Measurements from ENCODE around the gene PLA2G2C.

PLA2G2C gene

DNA sequence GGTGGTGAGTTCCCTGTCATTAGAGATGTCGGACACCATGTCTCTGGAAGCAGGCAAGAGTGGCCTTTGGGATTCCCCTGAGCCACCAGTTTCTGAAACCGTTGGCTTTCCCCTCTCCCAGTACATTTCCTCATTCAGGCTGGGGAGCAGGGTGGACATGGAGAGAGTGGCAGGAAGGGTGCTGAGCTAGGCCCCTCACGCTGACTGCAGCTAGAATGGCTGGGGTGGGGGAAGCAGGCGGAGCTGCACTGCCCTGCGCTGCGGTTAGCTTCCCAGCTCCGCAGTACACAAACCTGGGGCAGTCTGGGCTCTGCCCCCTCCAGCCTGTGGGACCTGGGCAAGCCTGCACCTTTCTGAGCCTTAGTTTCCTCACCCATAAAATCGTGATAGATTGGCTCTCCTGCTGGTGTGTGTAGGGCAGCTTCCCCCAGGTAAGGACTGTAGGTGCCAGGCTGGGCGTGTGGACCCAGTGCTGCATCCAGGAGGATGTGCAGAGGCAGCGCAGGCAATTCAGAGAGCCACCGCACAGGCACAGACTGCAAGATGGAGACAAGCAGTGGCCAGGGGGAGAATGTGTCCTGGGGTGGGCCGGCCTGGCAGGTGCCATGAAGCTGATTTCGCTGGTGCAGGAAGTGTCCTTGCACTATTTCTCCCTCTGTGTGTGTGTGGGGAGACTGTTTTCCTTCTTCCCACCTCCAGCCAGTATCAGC is 44.2 kb downstream of the PLA2G2C start:
- TF ChIP-seq, protein P1, sequence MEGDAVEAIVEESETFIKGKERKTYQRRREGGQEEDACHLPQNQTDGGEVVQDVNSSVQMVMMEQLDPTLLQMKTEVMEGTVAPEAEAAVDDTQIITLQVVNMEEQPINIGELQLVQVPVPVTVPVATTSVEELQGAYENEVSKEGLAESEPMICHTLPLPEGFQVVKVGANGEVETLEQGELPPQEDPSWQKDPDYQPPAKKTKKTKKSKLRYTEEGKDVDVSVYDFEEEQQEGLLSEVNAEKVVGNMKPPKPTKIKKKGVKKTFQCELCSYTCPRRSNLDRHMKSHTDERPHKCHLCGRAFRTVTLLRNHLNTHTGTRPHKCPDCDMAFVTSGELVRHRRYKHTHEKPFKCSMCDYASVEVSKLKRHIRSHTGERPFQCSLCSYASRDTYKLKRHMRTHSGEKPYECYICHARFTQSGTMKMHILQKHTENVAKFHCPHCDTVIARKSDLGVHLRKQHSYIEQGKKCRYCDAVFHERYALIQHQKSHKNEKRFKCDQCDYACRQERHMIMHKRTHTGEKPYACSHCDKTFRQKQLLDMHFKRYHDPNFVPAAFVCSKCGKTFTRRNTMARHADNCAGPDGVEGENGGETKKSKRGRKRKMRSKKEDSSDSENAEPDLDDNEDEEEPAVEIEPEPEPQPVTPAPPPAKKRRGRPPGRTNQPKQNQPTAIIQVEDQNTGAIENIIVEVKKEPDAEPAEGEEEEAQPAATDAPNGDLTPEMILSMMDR (IDR thresholded peaks at IDR 0.05; ENCODE audit: unreplicated experiment in 3 of 3) = no peak
- Mint-ChIP-seq H3K4me1 (no peaks in the 10 kb centered on the region), H3K36me3 (ENCODE audit: low read depth) (no peaks in the 10 kb centered on the region), H3K27ac (no peak overlapping the region), H3K9me3 (no peaks in the 10 kb centered on the region), H3K27me3 (ENCODE audit: low read depth) (peaks cover 14% of the 10 kb centered on the region), H3K4me3 (no peak overlapping the region)

- no peaks in the 10 kb centered on the region for H3K4me1 Mint-ChIP-seq
- H3K27ac Mint-ChIP-seq = no peak overlapping the region
- no peaks in the 10 kb centered on the region for H3K9me3 Mint-ChIP-seq
- TF ChIP-seq, protein P1 (IDR thresholded peaks at IDR 0.05; ENCODE audit: unreplicated experiment in 3 of 3) = no peak
- H3K27me3 Mint-ChIP-seq (ENCODE audit: low read depth) = peaks cover 14% of the 10 kb centered on the region
- no peaks in the 10 kb centered on the region for H3K36me3 Mint-ChIP-seq (ENCODE audit: low read depth)
- H3K4me3 Mint-ChIP-seq = no peak overlapping the region
Measured at GRCh38 chr1:20141466-20141865, 44.9 kb downstream of the PLA2G2C start.

- Mint-ChIP-seq H3K36me3 (ENCODE audit: low read depth) (no peaks in the 10 kb centered on the region), H3K9me3 (no peaks in the 10 kb centered on the region), H3K27me3 (ENCODE audit: low read depth) (peaks cover 14% of the 10 kb centered on the region), H3K27ac (no peak overlapping the region), H3K4me1 (no peaks in the 10 kb centered on the region), H3K4me3 (no peak overlapping the region)
- TF ChIP-seq, protein P1 (IDR thresholded peaks at IDR 0.05; ENCODE audit: unreplicated experiment in 3 of 3) = no peak
Measured at GRCh38 chr1:20141001-20141400, 45.3 kb downstream of the PLA2G2C start.

DNA sequence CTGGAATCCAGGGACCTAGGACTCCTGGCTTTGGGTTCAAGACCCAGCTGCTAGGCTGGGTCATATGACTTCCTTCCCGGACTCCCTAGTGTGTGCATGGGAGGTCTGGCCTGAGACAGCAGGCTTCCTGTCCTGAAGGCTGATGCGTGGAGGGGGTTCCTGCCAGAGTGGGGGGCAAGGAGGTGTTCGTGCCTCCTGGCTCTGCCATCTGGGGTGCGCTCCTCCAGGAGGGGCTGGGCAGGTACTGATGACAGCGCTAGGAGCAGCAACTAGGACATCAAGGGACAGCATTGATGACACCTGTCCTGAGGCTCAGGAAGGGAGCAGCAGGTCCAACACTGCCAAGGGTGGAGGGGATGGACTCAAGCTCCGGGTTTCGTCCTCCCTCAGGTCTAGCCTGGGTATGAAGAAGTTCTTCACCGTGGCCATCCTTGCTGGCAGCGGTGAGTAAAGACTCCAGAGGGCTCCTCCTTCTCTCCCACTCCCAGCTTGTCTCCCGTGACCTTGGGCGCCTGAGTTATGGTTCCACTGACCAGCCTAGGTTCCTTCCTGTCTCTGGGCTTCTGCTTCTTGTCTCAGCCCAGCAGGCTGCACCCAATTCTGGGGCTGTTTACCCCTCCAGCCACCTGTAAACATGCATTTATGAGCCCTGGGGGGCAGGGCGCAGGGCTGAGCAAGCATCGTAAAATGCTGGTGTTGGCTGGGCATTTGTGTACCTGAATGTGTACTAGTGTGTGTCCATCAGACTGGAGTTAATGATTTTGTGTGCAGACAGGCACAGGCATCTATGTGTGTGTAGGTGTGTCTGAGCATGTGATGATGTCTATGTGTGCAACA is 46.3 kb downstream of the PLA2G2C start:
- Mint-ChIP-seq H3K4me1 (no peaks in the 10 kb centered on the region), H3K9me3 (no peaks in the 10 kb centered on the region)

DNA sequence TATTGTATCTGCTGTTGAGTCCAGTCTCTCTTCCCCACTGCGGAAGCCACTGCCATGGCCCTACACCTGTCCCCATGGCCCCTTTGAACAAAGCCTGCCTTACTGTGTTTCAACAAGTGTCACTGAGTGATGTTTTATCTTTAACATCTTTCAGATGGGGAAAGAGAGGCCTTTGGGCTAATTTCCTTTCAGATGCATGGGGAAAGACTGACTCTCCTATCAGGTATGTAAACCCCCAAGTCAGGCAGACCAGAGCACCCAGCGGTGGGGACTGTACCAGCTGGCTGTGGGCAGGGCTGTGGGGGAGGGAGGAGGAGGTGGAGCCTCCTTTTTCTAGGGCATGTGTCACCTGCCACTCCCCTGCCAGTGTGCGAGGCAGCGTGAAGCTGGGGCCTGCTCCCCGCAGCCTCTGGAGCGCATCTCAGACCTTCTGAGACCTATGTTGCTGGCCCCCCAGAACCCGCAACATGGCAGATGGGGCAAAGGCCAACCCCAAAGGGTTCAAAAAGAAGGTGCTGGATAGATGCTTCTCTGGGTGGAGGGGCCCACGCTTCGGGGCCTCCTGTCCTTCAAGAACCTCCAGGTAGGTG is 47.3 kb downstream of the PLA2G2C start, which contains the start of gene PLA2G2F:
TSS of gene PLA2G2F (plus strand) at position 363 of the 590 bp plus-strand sequence. CDS start at position 468, 105 bp downstream.
- Mint-ChIP-seq H3K9me3 (no peaks in the 10 kb centered on the region), H3K27me3 (ENCODE audit: low read depth) (peaks cover 12% of the 10 kb centered on the region), H3K27ac (no peak within 1 kb of the TSS), H3K4me1 (no peaks in the 10 kb centered on the region), H3K4me3 (no peak within 1 kb of the TSS), H3K36me3 (ENCODE audit: low read depth) (no peaks in the 10 kb centered on the region)
- TF ChIP-seq, protein P1 (IDR thresholded peaks at IDR 0.05; ENCODE audit: unreplicated experiment in 3 of 3) = no peak

More for the DNA sequence above, 46.3 kb downstream of the PLA2G2C start:
- H3K27me3 Mint-ChIP-seq (ENCODE audit: low read depth) = peaks cover 14% of the 10 kb centered on the region
- H3K4me3 Mint-ChIP-seq = no peak overlapping the region
- no peaks in the 10 kb centered on the region for H3K36me3 Mint-ChIP-seq (ENCODE audit: low read depth)
- TF ChIP-seq, protein P1 (IDR thresholded peaks at IDR 0.05; ENCODE audit: unreplicated experiment in 3 of 3) = no peak
- H3K27ac Mint-ChIP-seq = no peak overlapping the region

Data from nephron (organoid).